ENCODE data around the gene MANSC1.

MANSC1 gene

DNA sequence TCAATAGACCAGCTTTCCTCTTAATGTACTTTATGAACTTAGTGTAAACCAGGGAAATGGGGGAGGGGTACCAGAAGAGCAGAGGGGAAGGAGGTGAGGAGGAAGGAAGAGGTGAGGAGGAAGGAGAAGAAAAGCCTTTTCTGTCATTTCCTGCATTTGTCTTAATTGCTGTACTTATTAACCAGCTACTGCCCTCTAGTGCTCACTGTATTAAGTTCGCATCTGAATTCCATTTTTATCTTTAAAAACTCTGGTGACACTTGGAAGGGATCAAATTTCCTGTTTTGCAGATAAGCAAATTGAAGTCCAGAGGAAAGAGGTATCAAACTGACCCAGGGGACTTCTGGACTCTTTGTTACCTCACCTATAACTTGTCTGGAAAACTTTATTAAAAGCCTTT is 22.2 kb downstream of the MANSC1 start:
- no peaks in the 10 kb centered on the region for H4K20me1 ChIP-seq (ENCODE audit: control insufficient read depth, insufficient read depth, low read depth, low read length)
- H3K4me3 ChIP-seq (ENCODE audit: low read length): no peak overlapping the region
- H3K9me3 ChIP-seq (ENCODE audit: control insufficient read depth, insufficient read depth, low read length): no peaks in the 10 kb centered on the region
- H3K4me2 ChIP-seq (ENCODE audit: low read length): no peak overlapping the region
- no peak overlapping the region for H3K27ac ChIP-seq (ENCODE audit: low read depth, low read length)
- no peaks in the 10 kb centered on the region for H3K9me2 ChIP-seq (replicated peaks; ENCODE audit: control insufficient read depth, low read length)
- H3K27me3 ChIP-seq (ENCODE audit: control insufficient read depth, low read length): no peaks in the 10 kb centered on the region
- TF ChIP-seq, protein P1, sequence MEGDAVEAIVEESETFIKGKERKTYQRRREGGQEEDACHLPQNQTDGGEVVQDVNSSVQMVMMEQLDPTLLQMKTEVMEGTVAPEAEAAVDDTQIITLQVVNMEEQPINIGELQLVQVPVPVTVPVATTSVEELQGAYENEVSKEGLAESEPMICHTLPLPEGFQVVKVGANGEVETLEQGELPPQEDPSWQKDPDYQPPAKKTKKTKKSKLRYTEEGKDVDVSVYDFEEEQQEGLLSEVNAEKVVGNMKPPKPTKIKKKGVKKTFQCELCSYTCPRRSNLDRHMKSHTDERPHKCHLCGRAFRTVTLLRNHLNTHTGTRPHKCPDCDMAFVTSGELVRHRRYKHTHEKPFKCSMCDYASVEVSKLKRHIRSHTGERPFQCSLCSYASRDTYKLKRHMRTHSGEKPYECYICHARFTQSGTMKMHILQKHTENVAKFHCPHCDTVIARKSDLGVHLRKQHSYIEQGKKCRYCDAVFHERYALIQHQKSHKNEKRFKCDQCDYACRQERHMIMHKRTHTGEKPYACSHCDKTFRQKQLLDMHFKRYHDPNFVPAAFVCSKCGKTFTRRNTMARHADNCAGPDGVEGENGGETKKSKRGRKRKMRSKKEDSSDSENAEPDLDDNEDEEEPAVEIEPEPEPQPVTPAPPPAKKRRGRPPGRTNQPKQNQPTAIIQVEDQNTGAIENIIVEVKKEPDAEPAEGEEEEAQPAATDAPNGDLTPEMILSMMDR (IDR thresholded peaks at IDR 0.05; ENCODE audit: low read depth, low read length, poor library complexity, severe bottlenecking): peak; percentile 74
- no peak for TF ChIP-seq EZH2phosphoT487 (IDR thresholded peaks at IDR 0.05; ENCODE audit: borderline replicate concordance, low read length)
- no peaks in the 10 kb centered on the region for H3F3A ChIP-seq (ENCODE audit: control insufficient read depth, insufficient read depth)
- peaks cover 7% of the 10 kb centered on the region for H3K4me1 ChIP-seq (ENCODE audit: control insufficient read depth, low read length)
- H3K36me3 ChIP-seq (ENCODE audit: control insufficient read depth, low read length): no peaks in the 10 kb centered on the region
- H3K79me2 ChIP-seq (ENCODE audit: control insufficient read depth, low read length): no peaks in the 10 kb centered on the region

DNA sequence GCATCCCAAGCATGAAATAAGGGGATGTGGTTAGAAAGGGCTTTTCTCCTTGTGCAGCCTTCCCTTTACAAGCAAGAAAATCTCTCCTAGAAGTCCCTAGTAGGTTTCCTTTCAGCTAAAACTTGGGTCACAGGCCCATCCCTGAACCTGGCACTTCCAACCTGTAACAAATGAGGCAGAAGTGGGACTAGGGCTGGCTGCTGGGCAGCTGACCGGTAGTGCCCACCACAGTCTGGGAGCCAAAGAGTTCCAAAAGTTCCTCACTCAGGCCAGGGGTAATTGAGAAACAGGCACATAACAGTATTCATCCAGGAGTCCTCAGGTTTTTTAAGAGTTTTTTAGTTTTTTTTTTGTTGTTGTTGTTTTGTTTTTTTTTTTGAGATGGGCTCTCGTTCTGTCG is 23.8 kb downstream of the MANSC1 start:
- Histone ChIP-seq H3K27ac (ENCODE audit: low read depth, low read length) (no peak overlapping the region), H4K20me1 (ENCODE audit: control insufficient read depth, insufficient read depth, low read depth, low read length) (no peaks in the 10 kb centered on the region), H3K4me1 (ENCODE audit: control insufficient read depth, low read length) (peaks cover 7% of the 10 kb centered on the region), H3K4me2 (ENCODE audit: low read length) (no peak overlapping the region), H3K9me2 (replicated peaks; ENCODE audit: control insufficient read depth, low read length) (no peaks in the 10 kb centered on the region), H3F3A (ENCODE audit: control insufficient read depth, insufficient read depth) (no peaks in the 10 kb centered on the region), H3K9me3 (ENCODE audit: control insufficient read depth, insufficient read depth, low read length) (no peaks in the 10 kb centered on the region), H3K36me3 (ENCODE audit: control insufficient read depth, low read length) (no peaks in the 10 kb centered on the region), H3K27me3 (ENCODE audit: control insufficient read depth, low read length) (no peaks in the 10 kb centered on the region), H3K4me3 (ENCODE audit: low read length) (no peak overlapping the region), H3K79me2 (ENCODE audit: control insufficient read depth, low read length) (no peaks in the 10 kb centered on the region)
- no peak for TF ChIP-seq EZH2phosphoT487 (IDR thresholded peaks at IDR 0.05; ENCODE audit: borderline replicate concordance, low read length)
- TF ChIP-seq, protein P1 (IDR thresholded peaks at IDR 0.05; ENCODE audit: low read depth, low read length, poor library complexity, severe bottlenecking): no peak

- Histone ChIP-seq H3K4me1 (ENCODE audit: control insufficient read depth, low read length) (peaks cover 7% of the 10 kb centered on the region), H3K9me2 (replicated peaks; ENCODE audit: control insufficient read depth, low read length) (no peaks in the 10 kb centered on the region), H3K27me3 (ENCODE audit: control insufficient read depth, low read length) (no peaks in the 10 kb centered on the region), H3K9me3 (ENCODE audit: control insufficient read depth, insufficient read depth, low read length) (no peaks in the 10 kb centered on the region), H3F3A (ENCODE audit: control insufficient read depth, insufficient read depth) (no peaks in the 10 kb centered on the region), H3K4me3 (ENCODE audit: low read length) (no peak overlapping the region), H3K36me3 (ENCODE audit: control insufficient read depth, low read length) (no peaks in the 10 kb centered on the region), H3K4me2 (ENCODE audit: low read length) (no peak overlapping the region), H4K20me1 (ENCODE audit: control insufficient read depth, insufficient read depth, low read depth, low read length) (no peaks in the 10 kb centered on the region), H3K27ac (ENCODE audit: low read depth, low read length) (no peak overlapping the region), H3K79me2 (ENCODE audit: control insufficient read depth, low read length) (no peaks in the 10 kb centered on the region)
- TF ChIP-seq, protein P1 (IDR thresholded peaks at IDR 0.05; ENCODE audit: low read depth, low read length, poor library complexity, severe bottlenecking): no peak
- no peak for TF ChIP-seq EZH2phosphoT487 (IDR thresholded peaks at IDR 0.05; ENCODE audit: borderline replicate concordance, low read length)
Observed at GRCh38 chr12:12323591-12323990, 26.5 kb downstream of the MANSC1 start.

GRCh38 chr12:12323118-12323517 is 26.9 kb downstream of the MANSC1 start:
- H3K36me3 ChIP-seq (ENCODE audit: control insufficient read depth, low read length): no peaks in the 10 kb centered on the region
- H3K4me3 ChIP-seq (ENCODE audit: low read length): no peak overlapping the region
- H4K20me1 ChIP-seq (ENCODE audit: control insufficient read depth, insufficient read depth, low read depth, low read length): no peaks in the 10 kb centered on the region
- H3K9me3 ChIP-seq (ENCODE audit: control insufficient read depth, insufficient read depth, low read length): no peaks in the 10 kb centered on the region
- no peak overlapping the region for H3K4me2 ChIP-seq (ENCODE audit: low read length)
- no peaks in the 10 kb centered on the region for H3K79me2 ChIP-seq (ENCODE audit: control insufficient read depth, low read length)
- H3K9me2 ChIP-seq (replicated peaks; ENCODE audit: control insufficient read depth, low read length): no peaks in the 10 kb centered on the region
- H3K4me1 ChIP-seq (ENCODE audit: control insufficient read depth, low read length): peaks cover 7% of the 10 kb centered on the region
- no peak overlapping the region for H3K27ac ChIP-seq (ENCODE audit: low read depth, low read length)
- TF ChIP-seq EZH2phosphoT487 (IDR thresholded peaks at IDR 0.05; ENCODE audit: borderline replicate concordance, low read length): no peak
- TF ChIP-seq, protein P1 (IDR thresholded peaks at IDR 0.05; ENCODE audit: low read depth, low read length, poor library complexity, severe bottlenecking): no peak
- no peaks in the 10 kb centered on the region for H3K27me3 ChIP-seq (ENCODE audit: control insufficient read depth, low read length)
- H3F3A ChIP-seq (ENCODE audit: control insufficient read depth, insufficient read depth): no peaks in the 10 kb centered on the region

Data from DOHH2 (cell line).